Cardiac atrium fibroblast (primary cell): Measurements from ENCODE around the gene MADD. TPM values are rescaled to one million over a fixed set of nuclear protein-coding genes. Genes with fewer than 3 reads are reported as not detected.

ENCODE experiments used
- total RNA-seq: library from RNA; depleted of rRNA; stranded (reverse); fragments of >200 nt; gene quantifications from 2 replicates; pipeline ENCODE4 v1.2.3, GENCODE V29; 2015

The MADD gene
- 10.0 and 14.4 TPM in 2 replicates for total RNA-seq

DNA sequence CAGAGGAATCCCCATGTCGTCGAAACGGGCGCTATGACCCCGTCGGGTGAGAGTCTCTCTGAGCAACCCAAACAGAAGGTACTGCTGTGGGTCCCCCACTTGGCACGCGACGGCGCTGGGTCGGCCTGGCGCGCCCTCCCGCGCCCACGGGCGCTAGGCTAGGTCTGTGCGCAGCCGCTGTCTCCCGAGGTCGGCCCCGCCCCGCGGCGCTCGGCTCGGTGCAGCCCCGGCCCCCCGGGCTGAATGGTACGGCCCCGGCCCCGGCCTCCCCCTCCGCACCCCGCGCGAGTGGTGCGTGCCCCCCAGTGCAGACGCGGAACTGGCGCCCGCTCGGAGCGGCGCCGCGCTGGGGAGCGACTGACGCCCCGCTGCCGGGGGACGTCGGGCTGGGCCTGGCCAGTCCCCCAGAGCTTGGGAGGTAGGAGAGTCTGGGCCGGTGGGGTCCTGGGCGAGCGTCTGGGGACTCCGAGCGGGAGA lies at the start of gene MADD:
MADD (plus strand) TSS at position 305 of the 477 bp plus-strand sequence.

DNA sequence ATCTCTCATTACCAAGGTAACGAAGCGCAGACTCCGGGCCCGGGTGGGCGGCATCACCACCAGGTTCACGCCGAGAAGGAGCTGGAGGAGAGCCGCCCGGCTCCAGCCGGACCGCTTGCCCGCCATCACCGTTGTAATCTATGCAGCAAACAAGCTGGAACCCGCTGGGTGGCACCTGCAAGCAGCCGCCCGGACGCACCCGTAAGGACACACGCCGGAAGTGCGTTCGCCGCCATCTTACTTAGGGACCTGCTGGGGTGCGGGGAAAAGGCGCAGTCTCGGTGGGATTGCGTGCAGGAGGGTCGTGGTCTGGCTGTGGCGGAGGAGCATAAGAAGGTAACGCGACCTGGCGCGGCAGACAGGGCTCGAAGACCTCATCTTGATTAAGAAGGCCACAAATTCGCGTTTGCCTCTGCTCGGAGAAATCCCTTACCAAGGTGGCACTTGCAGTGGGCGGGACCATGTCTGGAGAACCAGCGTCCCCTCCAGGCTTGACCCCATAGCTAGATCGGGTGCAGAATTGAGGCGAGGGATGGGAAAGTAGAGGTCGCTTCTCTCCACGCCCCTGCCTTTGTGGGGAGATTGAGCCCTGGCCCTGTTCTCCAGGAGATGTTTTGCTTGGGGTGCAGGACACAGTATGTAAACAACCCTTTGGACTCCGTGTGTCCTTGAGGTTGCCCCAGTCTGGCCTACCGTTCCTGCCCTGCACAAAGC lies 21.1 kb upstream of the MADD start, which contains the start of gene ACP2:
ACP2 (minus strand) TSS at position 151 of the 714 bp plus-strand sequence; CDS start at position 126, 25 bp downstream.

DNA sequence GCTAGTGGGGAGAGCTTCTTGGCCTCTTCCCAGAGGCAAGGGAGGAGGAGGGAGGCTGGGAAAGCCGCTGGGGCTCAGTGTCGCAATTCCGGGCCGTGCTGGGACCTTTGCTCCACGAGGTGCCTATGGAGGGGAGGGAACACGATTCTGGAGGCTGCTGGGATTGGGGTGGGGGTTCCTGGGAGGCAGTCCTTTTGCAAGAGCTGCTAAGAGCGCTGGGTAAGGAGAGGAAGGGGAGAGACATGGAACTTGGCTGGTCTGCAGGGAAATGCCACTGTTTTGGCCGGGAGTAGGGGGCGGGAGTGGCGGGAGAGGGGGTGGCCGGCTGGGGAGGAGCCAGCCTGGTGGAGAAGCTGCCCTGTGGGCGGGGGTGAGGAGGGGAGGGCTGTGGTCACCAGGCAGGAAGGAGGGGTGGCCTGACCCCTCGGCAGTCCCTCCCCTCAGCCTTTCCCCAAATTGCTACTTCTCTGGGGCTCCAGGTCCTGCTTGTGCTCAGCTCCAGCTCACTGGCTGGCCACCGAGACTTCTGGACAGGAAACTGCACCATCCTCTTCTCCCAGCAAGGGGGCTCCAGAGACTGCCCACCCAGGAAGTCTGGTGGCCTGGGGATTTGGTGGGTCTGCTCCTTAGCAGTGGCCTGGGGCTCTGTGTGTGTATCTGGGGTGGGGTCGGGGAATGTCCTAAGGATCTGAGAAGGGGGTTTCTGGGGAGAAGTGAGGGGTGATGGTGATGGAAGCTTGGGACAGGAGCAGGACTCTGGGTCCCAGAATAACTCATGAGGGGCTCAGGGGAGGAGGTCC lies 12.2 kb upstream of the MADD start, which contains the start of gene NR1H3:
NR1H3 (plus strand) TSS at position 480 of the 800 bp plus-strand sequence. CDS start 1,221 bp downstream, outside the sequence.

DNA sequence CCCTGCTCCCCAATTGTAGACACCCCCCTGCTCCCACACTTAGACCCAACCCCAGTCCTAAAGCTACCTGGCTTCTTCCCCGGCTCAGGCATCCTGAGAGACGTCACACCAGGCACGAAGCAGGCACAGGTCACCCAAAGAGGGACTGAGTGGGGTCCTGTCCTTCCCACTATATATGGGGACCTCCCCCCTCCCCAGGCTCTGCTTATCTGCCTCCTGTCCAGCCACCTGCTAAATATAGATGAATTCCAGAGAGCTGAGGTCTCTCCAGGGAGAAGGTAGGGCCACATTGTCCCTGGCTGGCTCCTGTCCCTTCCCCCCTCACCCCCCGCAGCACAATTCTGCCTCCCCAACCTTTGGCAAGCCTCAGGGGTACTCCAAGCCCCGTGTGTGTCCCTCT lies 82.6 kb downstream of the MADD start, which contains the start of gene MYBPC3:
MYBPC3 (minus strand) TSS at position 147 of the 400 bp plus-strand sequence; CDS start at position 92, 55 bp downstream.

DNA sequence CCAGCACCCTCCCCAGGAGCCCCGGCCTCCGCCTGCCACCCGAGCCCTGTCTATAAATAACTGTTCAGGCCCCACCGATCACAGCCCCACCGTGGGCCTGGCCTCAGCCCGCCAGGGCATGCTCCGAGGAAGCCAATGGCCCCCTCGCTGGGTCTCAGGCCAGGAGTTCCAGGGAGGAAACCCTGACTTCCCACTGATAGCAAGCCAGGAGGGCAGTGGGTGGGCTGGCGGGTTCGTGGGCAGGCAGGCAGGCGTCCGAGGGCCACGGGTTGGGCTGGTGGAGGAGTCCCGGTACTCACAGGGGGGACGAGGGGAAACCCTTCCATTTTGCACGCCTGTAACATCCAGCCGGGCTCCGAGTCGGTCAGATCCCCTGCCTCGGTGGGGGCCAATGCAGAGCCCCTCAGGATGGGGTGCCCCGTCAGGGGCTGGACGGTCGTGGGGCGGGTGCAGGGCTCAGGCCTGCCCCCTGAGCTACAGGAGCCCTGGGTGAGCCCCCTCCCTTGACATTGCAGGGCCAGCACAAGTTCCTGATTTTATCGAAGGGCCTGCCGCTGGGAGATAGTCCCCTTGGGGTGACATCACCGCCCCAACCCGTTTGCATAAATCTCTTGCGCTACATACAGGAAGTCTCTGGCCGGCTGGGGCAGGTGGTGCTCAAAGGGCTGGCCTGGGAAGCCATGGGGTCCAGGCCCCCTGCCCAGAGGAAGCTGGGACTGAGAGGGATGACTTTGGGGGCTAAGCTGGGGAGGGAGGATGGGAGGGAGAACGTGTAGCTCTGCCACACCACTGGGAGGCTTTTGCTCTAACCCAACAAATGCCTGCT lies 108.3 kb downstream of the MADD start, which contains the start of gene SPI1:
SPI1 (minus strand) TSS at position 538 of the 826 bp plus-strand sequence; CDS start at position 344, 194 bp downstream.

Other genes with a start within 250 kb of the MADD start
- gene ARFGAP2, start 93.3 kb upstream of the MADD start, total RNA-seq = 72.3 and 87.2 TPM in 2 replicates
- gene PACSIN3, start 83.7 kb upstream of the MADD start, total RNA-seq = 13.2 and 17.2 TPM in 2 replicates
- 5.2 and 23.7 TPM in 2 replicates for gene DDB2, start 55.2 kb upstream of the MADD start, total RNA-seq
- gene ACP2, start 21.3 kb upstream of the MADD start, total RNA-seq = 30.0 and 37.1 TPM in 2 replicates
- 24.0 and 28.7 TPM in 2 replicates for gene NR1H3, start 12.1 kb upstream of the MADD start, total RNA-seq
- not detected in 2 replicates for gene MYBPC3, start 82.6 kb downstream of the MADD start, total RNA-seq
- not detected in 2 replicates for gene SPI1, start 108.4 kb downstream of the MADD start, total RNA-seq
- 141 and 145 TPM in 2 replicates for gene SLC39A13, start 138.5 kb downstream of the MADD start, total RNA-seq
- 117 and 138 TPM in 2 replicates for gene PSMC3, start 156.3 kb downstream of the MADD start, total RNA-seq
- gene RAPSN, start 179.0 kb downstream of the MADD start, total RNA-seq = not detected in 2 replicates